ENCODE results near the gene MTA1.

MTA1 gene

DNA sequence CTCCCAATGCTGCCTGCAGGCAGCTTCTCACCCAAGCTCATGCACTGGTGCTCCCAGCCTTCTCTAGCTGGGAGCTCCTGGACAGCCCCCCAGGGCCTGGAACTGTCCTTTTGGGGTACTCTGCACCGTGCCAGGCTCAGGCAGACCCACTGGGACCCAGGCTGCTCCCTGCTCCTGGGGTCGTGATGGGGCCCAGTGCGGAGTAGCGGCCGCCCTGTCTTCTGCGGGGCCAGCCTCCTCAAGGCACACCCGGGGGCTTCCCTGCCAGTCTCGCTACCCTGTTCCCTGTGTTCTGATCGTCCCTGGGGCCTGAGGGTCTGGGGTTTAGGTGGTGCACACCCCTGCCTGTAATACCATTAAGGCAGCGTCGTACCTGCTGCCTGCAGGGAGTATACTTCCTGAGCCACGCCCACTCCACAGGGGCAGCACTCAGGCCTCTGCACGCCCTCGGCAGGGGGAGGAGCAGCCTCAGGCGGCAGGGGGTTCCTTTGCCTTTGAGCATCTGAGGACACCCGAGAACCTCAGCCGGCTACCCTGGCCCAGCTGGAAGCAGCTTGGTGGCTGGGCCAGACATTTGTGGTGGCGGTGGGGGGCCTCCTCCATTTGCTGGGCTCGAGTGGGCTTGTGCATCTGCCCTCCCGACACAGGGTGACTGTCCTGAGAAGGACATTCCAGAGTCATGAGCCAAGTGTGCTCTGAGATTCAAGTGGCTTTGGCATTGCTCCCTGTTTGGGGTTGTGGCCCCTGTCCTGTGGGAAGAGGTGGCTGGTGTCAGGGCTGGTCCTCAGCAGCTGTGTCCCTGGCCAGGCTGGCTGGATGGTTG, 45.8 kb downstream of the MTA1 start:
- no peak for DNase-seq (ENCODE audit: low read depth)

DNA sequence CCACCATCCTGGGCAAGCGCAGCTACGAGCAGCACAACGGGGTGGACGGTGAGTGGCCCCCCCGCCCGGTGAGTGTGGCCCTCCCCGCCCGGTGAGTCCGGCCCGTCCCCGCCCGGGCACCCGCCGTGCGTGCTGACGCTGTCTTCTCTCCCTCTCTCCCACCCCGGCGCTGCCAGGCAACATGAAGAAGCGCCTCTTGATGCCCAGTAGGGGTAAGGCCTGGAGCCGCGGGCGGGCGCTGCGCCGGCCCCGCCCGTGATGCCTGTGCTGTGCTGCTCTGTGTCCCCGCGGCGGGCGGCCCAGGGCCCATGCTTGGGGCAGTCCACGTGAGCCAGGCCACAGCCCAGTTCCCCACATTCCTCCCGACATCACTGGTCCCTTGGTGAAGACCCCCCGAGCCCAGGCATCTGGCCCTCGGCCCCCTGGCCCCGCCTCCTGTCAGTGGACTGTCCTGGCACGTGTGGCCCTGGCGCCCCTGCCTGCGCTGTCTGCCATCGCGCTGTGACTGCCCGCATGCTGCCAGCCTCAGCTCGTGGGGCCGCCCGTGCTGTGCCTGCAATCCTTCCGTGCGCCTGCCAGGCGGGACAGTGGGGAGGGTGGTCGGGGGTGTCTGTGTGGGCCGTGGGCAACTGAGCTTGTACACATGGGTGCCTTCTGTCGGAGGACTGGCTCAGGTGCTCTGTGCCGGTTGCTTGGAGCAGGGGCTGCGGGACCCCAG, 47.1 kb downstream of the MTA1 start:
- DNase-seq (ENCODE audit: low read depth) = no peak

DNA sequence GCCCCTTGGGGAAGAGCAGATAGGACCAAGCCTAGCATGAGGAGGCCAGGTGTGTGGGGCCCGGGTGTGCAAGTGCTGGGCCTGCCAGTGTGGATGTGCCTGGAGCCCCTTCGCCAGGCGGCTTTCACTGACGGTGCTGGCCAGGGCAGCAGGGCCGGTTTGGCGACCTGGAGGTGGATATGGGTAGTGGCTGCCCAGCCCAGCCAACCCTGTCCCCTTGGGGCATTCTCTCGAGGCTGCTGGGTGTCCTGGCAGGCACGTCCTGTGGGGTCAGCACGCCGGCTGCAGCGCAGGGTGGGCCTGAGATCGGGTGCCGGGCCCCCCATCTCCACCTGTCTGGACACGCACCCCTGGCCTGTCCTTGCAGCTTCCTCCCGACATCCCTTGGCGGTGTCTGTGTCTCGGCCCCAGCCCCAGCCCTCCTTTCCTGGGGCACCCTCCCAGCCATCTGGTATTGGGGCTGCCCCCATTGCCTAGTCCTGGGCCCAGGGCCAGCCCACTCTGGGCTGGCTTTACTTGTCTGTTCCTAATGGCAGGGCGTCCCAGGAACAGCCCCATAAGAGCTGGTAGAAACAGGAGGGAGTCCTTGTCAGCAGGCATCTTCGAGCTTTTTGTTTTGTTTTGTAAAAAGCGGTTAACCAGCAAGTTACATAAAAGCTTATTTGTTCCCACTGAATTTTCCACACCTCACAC, 47.8 kb downstream of the MTA1 start:
- no peak for DNase-seq (ENCODE audit: low read depth)

DNA sequence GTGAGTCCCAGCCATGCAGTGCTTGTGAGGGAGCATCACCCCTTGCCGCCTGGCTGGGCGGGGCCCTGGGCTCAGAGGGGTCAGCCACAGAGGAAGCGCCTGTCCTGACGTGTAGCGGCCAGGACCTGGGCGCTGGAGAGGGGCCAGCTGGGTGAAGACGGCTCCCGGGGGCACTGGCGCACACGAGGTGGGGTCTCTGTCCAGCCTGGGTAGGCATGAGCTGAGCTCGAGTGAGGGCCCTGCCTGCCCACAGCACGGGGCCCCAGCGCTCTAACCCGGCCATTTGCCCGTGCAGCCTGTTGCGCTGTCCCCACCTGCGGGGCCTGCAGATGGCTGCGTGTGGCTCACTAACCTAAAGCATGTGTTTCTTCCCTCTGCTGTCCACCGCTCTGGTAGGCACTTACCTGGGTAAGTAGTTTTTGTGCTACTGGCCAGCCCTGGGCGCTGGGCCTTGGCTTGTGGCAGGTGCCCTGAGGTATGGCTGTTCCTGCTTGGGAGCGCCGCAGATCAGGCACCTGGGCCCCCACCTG, 48.4 kb downstream of the MTA1 start:
- no peak for DNase-seq (ENCODE audit: low read depth)

DNA sequence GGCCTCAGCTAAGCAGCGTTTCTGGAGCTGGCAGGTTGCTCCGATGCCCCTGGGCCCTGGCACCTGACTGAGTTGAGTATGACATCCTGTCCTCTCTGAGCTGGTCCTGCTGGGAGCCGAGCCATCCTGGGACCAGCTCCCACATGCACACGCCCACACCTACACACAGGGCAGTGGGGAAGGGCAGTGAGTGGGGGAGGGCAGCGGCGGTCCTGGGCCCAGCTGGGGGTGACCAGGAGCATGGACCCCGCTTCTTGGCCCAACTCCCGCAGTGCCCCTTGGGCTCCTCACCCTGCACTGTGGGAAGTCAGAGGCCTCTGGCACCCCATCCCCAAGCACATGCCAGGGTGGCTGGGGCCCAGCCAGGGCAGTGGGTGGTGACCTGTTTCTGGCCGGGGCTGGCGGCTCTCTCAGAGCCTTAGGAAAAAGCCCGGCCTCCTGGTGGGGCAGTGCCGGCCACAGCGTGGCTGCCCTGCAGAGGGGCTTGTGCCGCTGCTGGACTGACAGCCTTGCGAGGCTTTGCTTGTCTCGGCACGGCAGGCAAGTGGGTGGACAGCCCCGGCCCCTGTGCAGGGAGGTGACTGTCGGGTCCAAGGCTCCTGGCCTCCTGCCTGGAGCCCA, 49.1 kb downstream of the MTA1 start:
- no peak for DNase-seq (ENCODE audit: low read depth)

DNA sequence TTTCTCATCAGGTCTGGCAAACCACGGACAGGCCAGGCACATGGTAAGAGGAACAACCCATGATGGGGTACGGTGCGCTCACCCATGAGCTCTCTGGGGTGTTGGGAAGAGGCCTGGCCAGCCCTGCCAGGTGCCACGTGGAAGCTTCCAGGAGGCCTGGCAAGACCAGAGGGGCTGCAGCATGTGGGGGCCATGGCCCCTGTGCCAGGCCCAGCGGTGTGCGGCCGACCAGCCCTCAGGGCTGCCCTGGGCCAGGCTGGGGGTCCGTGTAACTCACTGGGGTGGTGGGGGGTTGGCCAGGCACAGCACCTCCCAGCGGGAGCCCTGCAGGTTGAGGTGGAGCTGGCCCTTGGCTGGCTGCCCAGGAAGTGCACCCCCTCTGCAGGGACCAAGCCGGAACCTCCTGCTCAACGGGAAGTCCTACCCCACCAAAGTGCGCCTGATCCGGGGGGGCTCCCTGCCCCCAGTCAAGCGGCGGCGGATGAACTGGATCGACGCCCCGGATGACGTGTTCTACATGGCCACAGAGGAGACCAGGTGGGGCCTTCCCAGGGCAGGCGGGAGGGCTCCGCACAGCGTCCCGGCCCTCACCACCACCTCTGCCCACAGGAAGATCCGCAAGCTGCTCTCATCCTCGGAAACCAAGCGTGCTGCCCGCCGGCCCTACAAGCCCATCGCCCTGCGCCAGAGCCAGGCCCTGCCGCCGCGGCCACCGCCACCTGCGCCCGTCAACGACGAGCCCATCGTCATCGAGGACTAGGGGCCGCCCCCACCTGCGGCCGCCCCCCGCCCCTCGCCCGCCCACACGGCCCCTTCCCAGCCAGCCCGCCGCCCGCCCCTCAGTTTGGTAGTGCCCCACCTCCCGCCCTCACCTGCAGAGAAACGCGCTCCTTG, 50.1 kb downstream of the MTA1 start:
- no peak for DNase-seq (ENCODE audit: low read depth)

DNA sequence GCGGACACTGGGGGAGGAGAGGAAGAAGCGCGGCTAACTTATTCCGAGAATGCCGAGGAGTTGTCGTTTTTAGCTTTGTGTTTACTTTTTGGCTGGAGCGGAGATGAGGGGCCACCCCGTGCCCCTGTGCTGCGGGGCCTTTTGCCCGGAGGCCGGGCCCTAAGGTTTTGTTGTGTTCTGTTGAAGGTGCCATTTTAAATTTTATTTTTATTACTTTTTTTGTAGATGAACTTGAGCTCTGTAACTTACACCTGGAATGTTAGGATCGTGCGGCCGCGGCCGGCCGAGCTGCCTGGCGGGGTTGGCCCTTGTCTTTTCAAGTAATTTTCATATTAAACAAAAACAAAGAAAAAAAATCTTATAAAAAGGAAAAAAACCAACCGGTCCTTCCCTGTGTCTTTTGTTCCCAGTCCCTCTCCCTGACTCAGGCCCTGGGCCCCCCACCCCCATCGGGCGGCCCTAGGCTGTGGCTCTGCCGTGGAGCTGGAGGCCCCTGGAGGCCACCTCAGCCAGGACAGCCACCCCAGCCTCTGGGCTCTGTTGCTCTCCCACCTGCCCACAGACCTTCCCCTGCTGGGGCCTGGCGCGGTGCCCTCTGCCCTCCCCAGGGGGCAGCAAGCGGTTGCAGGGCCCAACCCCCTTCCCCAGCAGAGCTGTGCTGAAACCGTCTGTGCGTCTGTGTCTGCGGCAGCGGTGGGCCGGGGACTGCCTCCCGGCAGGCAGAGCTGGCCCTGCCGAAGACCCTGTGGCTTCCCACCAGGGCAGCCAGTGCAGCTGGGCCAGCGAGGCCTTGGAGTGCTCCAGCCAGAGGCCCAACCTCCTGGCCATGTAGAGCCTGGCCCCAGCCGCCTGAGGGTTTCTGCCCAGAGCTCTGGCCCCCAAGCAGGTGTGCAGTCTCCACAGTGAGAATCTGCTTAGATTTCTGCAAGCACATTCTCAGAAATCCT, 51.0 kb downstream of the MTA1 start:
- no peak for DNase-seq (ENCODE audit: low read depth)

DNA sequence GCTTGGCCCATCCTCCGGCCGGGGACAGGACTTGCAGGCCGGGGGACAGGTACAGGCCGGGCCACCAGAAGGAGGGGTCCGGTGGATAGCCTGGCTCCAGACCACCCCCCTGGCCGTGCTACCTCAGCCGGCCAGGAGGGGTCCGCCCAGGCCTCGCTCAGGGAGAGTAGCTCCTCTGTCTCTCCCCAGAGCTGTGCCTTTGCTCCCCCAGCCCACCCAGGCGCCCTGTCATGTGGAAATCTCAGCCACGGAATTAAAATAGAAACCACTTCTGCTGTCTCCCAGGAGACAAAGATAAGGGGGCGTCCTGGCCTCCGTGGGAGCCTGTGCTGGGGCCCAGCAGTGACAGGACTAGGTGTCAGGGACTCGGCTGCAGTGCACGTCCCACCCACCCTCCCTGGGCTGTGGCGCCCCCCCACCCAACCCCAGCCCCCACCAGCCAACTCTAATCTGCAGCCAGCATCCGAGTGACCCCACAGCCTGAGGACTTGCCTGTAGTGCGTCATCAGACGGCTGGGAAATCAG, 51.7 kb downstream of the MTA1 start:
- no peak for DNase-seq (ENCODE audit: low read depth)

DNA sequence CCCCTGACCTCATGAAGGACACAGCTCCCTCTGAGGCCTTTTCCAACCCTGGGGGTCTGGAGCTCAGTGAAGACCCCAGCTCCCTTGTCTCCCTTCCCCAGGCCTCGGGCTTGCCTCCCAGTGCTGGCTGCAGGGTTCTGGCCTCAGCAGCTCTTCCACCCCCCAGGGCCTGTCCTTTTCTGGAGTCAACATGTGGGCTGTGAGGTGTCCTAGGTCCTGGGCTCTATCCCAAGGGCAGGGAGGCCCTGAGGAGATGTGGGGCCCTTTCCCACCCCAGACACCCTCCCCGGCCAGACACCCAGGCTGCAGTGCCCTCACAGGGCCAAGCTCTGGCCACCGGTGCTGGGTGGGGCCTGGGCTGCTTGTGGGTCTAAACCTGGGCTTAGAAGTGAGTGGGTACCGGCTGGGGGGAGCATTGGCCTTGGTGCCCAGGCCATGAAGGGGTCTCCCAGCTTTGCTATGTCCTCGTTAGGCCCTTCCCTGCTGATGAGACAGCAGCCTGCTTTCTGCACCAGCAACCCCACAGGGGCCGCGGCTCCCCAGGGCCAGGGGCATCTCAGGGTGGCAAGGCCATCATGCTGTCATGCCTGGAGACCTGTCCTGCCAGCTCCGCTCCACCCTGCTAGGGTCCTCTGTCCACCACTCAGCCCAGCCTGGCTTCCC, 52.3 kb downstream of the MTA1 start:
- DNase-seq (ENCODE audit: low read depth) = no peak

DNA sequence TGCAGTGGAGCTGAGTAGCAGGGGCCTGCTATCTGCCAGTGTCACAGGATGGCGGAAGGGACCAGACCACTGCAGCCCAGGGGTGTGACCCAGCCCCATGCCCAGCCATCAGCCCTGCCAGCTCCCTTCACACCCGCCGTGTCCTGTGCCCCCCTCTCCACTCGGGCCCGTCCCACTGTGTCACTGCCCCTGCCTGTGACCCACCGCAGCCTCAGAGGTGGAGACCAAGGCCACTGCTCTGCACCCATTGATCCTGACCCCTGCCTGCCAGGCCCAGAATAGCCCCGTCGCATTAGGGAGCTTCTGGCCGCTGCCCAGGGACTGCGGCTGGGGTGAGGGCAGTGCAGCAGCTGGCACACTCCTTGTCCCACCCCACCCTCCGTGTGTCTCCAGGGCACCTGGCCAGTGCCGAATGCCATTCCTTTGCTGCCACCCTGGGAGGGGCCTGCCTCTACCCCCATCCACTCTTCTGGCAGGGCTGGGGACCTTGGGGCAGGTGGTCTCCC, 52.9 kb downstream of the MTA1 start:
- no peak for DNase-seq (ENCODE audit: low read depth)

DNA sequence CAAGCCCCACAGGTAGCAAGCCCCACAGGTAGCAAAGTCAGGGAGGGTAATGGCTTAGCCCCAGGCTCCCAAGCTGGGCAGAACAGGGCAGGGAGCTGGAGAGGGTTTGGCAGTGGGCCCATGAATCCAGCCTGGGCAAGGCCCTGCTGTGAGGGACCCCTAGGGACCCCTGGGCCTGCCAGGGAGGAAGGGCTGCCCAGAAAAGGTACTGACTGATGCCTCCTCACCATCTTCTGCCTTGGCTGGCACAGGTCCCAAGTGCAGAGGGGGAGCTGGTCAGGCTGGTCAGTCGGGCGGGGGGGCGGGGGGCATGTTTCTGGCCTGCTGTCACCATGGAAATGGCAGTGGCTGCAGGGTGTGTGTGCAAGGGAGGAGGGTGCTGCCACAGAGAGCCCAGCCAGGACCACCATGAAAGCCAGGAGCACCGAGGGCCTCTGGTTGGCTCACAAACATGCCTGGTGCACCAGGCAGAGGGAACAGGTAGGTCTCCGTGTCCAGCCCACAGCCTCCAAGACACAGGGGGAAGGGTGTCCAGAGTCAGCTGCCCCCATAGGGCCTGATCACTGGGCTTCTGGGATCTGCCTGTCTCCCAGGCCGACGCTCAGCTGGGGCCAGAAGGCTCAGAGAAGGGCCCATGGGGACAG, 53.5 kb downstream of the MTA1 start:
- no peak for DNase-seq (ENCODE audit: low read depth)

DNA sequence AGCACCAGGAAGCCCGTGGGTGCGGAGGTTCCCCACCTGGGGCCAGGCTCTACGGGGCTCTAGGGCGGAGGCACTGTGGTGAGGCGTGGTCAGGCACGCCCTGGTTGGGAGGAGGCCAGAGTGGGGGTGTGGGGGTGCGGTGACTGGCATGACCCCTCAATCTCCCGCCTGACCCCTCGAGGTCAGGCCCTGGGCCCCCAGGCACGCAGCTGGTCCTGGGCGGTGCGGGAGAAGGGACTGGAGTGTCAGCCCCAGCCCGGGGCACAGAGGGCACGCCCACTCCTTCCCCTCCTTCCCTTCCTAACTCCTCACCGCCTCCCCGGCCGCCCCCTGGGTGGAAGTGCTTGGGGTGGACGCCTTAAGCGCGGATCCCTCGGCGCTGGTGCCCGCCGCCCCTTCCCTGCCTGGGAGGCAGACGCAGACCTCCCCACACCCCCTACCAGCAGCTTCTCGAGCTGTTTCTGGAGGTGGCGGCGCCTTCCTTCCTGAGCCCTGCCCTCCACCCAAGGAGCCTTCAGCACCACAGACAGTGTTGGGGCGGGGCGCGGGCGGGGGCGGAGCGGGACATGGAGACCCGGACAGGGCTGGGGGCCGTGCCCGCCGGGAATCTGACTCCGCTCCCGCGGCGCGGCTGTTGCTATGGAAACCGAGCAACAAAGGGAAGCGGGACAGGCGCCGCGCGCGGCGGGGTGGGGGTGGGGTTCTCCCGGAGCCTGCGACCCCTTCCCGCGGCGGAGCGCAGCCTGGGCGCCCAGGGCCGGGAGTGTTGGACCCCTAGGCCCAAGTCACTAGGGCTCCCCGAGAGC, 54.3 kb downstream of the MTA1 start:
- DNase-seq (ENCODE audit: low read depth) = peak; percentile 68

DNA sequence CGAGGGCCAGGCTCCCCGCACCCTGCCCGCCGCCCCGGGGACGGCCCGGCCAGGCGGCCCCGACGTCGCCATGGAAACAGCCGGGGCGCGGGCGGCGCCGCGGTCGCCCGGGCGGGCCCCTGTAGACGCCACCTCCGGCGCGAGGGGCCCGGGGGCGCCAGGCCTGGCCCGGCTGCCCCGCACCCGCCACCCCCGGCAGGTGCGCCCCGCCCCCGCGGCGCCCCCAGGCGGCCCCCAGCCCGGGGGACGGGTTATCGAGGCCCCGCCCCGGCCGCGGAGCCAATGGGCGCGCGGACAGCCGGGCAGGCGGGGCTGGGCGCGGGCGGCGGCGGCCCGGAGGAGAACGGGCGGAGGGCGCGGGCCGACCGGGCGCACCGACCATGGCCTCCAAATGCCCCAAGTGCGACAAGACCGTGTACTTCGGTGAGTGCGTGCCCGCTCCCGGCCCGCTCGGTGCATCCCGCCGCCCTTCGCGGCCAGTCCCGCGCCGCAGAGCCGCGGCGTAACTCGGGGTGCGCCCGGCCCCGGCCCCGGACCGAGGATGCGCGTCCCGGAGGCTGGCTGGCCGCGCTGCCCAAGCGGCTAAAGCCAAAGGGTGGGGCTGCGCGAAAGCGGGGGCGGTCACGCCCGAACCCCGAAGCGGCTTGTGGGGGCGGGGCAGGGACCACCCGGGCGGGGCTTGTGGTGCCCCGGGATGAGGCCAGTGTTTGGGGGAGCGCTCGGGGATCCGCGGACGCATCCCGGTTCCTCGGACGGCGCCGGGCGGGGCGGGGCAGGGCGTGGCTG, 55.0 kb downstream of the MTA1 start, which contains the start of gene CRIP2:
Gene CRIP2 (plus strand): TSS at position 339 of the 786 bp plus-strand sequence. CDS start 42 bp downstream, at position 381.
- peak; percentile 36 for DNase-seq (ENCODE audit: low read depth)

DNA sequence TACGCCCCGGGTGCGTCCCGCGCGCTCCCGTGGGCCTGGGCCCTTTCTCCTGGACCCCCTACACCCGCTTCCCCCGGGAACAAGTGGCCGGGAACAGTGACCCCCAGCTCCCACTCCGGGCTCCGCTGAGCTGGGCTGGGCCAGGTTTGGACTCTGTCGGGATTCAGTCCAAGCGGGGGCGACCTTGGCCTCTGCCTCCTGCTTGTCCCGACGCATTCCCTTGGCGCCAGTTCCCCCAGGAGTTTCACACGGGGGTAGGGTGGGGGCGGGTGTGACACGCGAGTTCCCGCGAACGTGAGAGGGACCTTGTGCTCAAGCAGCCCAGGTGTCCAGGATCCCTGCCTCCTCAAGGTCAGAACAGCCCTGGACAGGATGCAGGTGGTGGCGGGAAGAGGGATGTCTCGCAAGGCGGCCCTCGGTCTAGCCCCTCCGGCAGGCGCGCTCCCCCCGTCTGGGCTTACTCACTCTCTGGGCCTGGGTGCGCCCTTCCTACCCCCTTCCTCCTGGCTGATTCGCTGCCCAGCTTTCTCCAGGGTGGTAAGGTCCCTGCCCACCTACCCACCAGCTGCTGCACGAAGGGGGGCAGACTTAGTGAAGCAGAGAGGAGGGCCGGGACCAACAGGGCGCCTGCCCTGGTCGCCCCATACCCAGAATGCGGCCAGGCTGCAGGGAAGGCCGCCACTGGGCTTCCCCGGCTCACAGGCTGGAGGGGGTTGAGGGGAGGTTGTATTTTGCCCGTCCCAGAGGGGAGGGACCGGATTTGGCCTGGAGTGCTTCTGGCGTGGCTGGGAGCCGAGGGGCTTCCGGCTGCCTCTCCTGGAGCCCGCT, 55.9 kb downstream of the MTA1 start:
- no peak for DNase-seq (ENCODE audit: low read depth)

DNA sequence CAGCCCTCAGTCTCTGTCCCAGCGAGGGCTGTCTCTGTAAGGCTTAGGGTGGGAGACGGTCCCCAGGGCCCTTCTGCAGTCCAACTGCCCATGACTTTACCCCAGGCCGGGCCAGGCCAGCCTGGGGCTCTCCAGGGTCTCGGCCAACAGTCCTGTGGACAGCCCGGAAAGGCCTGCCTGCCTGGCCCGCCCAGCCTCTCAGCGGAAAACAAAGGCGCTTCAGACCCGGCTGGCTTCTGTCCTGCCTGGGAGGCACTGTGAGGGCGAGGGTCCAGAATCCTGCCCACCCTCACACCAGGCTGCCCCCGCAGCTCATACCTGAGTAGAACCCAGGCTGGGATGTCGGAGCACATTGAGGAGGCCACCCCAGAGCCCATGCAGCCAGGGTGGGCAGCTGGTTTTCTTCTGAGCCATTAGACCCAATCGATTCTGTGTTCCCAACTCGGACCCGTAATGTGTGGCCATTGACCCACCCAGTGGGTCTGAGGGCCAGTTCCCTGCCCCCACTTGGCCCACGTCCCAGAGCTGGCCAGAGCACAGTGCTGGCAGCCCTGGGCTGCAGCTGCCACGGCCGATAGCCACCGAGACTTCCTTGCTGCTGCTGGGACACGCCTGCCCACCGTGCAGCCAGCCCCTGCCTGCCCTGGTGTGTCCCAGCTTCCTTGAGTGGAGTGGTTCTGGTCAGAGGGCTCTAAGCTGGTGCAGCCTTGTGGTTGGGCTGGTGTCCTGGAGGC, 56.6 kb downstream of the MTA1 start:
- no peak for DNase-seq (ENCODE audit: low read depth)

All from activated T-helper 9 cell treated with anti-CD3 and anti-CD28 coated beads, Interleukin-2, amount 50 U/mL, for 16 hours (primary cell).